ENCODE results near the gene DTX1.

DNA sequence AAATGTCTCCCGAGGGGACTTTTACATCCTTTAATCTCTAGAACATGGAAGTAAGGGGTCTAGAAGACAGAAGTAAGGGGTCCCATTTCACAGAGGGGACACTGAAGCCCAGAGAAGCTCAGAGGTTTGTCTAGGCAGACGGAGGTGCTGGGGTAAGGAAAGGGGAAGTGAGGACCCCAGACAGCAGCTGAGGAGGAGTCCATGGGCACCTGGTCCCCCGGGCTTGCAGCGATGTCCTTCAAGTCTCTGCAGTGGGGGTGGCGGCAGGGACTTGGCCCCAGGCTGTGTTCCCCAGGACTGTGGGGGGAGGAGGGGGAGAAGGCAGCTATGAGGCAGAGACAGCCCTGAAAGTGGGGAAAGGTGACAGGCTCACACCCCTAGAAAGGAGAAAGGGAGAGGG is 30.7 kb downstream of the DTX1 start:
- no peak for TF ChIP-seq CTBP1 (IDR thresholded peaks at IDR 0.05; ENCODE audit: borderline replicate concordance)
- no peak for TF ChIP-seq SUZ12 (IDR thresholded peaks at IDR 0.05)
- TF ChIP-seq SP1 (IDR thresholded peaks at IDR 0.05), result no peak
- TF ChIP-seq BHLHE40 (IDR thresholded peaks at IDR 0.05; ENCODE audit: borderline replicate concordance), result no peak
- TF ChIP-seq FOXA1 (IDR thresholded peaks at IDR 0.05), result no peak
- TF ChIP-seq ZNF384 (IDR thresholded peaks at IDR 0.05), result no peak
- TF ChIP-seq ARNT (IDR thresholded peaks at IDR 0.05), result no peak
- TF ChIP-seq FOXK2 (IDR thresholded peaks at IDR 0.05), result no peak
